GM21423 (cell line): ENCODE results near the gene CBFA2T3.

Experiments used
- ATAC-seq: cut with Tn5 transposase; IDR thresholded peaks from one replicate; pipeline ENCODE4 v1.9.1; 2021; ENCODE audit warnings: mild to moderate bottlenecking, moderate library complexity; ENCODE audit not compliant: unreplicated experiment

The CBFA2T3 gene

GRCh38 chr16:88844419-88845036 lies 132.5 kb downstream of the CBFA2T3 start:
- ATAC-seq, result no peak

- ATAC-seq, result no peak
Measured at GRCh38 chr16:88843256-88843655, 133.8 kb downstream of the CBFA2T3 start.

GRCh38 chr16:88842806-88843205 lies 134.2 kb downstream of the CBFA2T3 start:
- ATAC-seq, result no peak

DNA sequence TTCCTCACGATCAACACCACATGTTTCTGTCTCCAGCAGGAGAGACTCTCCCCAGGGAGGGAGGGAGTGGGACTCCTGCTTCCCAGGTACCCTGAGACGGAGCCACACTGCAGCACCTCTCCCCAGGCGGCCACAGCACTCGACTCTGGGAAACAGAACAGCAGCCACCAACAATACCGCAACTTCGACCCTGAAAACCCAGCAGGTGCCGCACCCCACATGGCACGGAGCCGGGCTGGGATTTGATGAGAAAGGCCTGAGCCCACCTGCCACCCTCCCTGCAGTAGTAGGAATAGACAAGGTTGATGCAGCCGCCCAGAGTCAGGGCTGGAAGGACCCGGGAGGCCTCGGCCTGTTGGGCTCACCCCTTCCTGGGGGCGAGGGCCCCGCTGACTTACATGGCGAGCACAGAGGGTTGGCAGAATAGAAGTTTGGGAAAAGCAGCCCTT lies 134.7 kb downstream of the CBFA2T3 start:
- ATAC-seq, result no peak

DNA sequence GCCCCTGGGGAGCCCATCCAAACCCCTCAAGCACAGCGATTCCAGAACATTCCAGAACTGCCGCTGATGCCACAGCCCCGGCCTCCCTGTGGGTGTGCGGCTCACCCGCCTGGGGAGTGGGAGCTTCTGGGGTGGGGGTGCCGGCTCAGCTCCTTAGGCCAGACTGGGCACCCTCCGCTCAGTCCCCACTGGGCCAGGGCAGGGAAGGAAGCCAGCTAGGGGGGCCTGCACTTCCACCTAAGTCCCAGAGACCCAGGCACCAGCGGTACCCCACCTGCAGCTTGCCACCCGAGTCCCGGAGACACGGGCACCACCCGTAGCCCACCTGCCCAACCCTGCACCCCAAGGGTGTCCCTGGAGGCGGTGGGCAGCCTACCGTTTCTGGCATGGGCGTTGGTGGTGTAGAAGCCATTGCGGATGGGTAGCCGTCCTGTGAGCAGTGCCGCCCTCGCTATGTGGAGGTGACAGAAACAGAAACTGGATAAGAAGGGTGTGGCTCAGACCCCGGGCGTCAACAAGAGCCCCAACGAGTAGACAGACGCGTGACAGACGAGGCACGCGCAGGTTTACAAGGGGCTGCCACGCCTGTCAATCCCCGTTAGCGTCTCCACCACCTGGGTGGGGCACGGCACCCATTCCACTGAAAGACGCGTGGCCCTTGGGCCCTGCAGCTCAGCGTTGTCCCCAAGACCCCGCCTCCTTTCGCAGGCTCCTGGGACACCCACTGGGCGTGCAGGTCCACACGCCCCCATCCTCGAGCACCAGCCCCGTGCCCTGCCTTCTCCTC lies 135.3 kb downstream of the CBFA2T3 start:
- ATAC-seq, result no peak

DNA sequence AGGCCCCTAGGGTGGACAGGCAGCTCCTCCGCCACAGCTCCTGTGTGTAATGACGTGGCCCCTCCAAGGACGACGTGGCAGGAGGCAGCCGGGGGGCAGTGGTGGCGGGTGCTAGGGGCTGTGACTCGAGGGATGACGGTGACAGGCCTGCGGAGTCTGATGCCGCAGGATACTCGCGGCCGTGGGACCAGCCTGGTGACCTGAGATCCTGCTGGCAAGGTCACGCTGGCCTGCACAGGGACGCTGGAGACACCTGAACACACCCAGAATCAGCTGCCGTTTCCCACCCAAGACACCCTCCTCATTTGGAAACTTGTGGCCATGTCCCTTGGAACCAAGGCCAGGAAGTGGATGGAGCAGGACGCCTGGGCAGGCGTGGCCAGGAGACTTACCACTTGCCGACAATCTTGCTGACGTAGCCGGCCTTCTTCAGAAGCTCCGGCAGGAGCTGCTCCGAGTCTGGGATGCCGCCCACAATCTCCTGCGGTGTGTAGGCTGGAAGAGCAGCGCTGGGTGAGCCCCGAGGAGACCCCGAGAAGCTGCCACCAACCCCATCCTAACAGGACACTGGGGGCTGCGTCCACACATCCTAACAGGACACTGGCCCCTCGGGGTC lies 136.3 kb downstream of the CBFA2T3 start:
- no peak for ATAC-seq

DNA sequence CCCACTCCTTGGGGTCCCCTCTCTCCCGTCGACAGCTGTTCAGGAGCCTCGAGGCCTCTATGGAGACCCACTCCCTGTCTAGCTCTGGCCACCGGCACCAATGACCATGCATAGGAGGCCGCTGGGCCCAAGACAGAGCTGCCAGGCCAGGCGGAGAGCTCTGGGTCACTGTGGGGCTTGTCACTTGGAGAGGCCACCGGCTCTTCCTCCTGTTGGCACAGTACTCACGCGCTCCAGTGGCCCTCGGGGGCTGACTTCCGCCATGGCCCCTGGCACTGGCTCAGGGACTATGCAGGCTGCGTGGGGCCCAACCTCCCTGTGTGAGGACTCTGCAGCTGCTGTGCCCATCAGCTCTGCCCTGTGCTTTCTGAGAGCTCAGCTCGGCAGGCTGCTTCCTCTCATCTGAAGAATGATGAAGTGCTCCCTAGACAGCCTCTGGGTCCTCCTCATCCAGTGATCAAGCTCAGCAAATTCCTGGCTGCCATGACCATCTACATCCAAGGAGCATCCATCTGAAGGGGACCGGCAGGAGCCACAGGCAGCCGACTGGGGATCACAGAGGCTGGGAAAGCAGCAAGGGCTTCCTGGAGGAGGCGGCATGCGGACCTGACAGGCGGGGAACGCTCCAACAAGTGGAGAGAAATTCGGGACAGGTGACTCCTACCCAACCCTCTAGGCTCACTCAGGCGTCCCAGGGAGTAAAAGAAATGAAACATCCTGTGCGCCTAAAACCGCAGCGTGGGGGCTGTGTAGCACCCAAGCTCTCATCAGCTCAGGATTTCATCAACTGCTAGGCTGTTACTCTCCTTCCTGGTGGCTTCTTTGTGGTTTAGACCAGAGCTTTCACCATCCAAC lies 137.0 kb downstream of the CBFA2T3 start:
- no peak for ATAC-seq

- no peak for ATAC-seq
Measured at GRCh38 chr16:88839026-88839529, 137.9 kb downstream of the CBFA2T3 start.

- ATAC-seq, result no peak
Measured at GRCh38 chr16:88838566-88838965, 138.4 kb downstream of the CBFA2T3 start.

DNA sequence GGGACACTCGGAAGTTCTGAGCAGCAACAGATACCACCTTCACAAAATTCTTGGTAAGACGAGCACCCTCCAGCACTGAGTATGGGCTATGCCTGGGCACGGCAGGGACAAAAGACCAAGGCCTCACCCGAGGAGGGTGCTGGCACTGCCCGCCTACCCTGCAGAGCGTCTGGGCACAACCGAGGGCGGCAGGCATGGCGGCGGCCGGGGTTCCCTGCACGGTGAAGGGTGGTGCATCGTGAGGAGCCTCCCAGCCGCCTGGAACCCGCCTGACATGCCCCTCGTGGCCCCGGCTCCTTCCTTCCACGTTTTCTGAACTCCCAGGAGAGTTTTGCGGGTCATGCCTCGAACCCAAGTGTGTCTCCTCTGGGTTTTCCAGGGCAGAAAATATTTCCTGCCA lies 139.2 kb downstream of the CBFA2T3 start:
- ATAC-seq, result no peak

- no peak for ATAC-seq
Measured at GRCh38 chr16:88836791-88837190, 140.2 kb downstream of the CBFA2T3 start.

GRCh38 chr16:88835818-88836217 lies 141.2 kb downstream of the CBFA2T3 start:
- ATAC-seq, result no peak

DNA sequence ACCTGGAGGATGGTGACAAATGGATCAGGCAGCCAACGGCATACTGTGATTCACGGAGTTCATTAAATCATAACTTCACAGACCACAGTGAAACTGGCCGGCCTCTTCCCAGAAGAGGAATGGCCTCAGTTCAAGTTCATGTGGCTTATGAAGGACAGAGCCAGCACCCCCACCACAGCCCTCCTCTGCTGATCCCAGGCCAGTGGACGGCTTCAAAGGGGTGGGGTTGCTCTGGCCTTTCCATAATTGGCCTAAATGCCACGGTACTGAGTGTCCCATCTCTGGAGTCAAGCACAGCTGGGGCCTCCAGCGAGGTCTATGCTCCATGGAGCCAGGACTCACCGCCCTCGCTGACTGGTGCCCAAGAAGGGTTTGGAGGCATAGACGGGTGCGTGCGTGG lies 141.6 kb downstream of the CBFA2T3 start:
- ATAC-seq, result no peak

GRCh38 chr16:88834670-88835069 lies 142.3 kb downstream of the CBFA2T3 start:
- no peak for ATAC-seq

GRCh38 chr16:88833086-88833485 lies 143.9 kb downstream of the CBFA2T3 start:
- ATAC-seq, result no peak

- ATAC-seq, result no peak
Measured at GRCh38 chr16:88831838-88832237, 145.2 kb downstream of the CBFA2T3 start.

GRCh38 chr16:88830783-88831182 lies 146.2 kb downstream of the CBFA2T3 start:
- no peak for ATAC-seq

DNA sequence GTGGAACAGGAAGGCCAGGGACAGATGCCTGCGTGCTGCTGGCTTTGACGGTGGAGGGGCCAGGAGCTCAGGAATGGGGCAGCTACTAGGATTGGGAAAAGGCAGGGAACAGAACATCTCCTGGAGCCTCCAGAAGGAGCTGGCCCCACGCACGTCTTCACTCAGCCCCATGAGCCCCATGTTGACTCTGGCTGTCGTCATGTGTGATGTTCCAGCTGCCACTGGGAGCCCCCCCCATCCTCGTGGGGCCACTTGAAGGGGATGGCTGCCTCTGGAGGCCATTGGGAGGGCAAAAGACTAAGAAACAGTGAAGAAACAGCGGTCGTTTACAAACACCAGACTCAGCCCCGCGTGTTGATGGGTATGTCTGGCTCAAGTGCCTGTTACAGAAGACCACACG lies 146.7 kb downstream of the CBFA2T3 start:
- ATAC-seq, result no peak

GRCh38 chr16:88828711-88829110 lies 148.3 kb downstream of the CBFA2T3 start:
- no peak for ATAC-seq

DNA sequence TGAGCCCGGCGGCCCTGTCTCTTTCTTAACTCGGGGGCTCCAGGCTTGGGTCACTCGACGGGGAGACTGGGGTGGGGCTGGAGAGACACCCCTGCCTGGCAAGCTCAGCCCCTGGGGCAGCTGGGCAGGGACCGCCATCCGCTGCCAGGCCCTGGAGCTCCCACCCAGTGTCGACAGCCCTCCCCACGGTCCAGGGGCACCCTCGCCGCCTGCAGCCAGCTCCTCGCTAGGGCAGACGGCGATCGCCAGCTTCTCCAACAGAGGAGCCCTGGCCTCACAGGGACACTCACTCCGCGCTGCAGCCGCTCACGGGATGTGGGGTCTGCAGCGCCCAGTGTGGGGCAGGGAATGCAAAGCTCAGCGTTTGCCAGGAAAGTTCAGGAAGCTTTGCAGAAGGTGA lies 149.3 kb downstream of the CBFA2T3 start:
- ATAC-seq, result no peak
